Panc1 (cell line): Measurements from ENCODE around the gene FUT7. TPM values are rescaled to one million over a fixed set of nuclear protein-coding genes. Genes with fewer than 3 reads are reported as not detected.

Experiments
- ATAC-seq: fragments of 200-7000 bp; cut with Tn5 transposase; 2 replicates; pipeline ENCODE4 v1.9.1; 2020; ENCODE audit warnings: mild to moderate bottlenecking, moderate library complexity
- BruUV-seq: library from RNA; stranded (reverse); fragments of 400-500 nt; replicated peaks from 2 replicates; lab custom pipeline; 2021; lab: Mats Ljungman, UMichigan
- CTCF ChIA-PET: fragments of 300-600 bp; sonication (Branson Sonifier 250); formaldehyde crosslinking; loops from one replicate; lab custom pipeline; 2022; ENCODE audit warnings: antibody characterized with exemption; lab: Charles Lee
- POLR2A ChIA-PET: fragments of 300-600 bp; sonication (Branson Sonifier 250); formaldehyde crosslinking; loops from one replicate; lab custom pipeline; 2022; ENCODE audit warnings: antibody characterized with exemption; lab: Charles Lee
- DNase-seq: peaks from one replicate; pipeline ENCODE4 v3.0.0-alpha.2; 2010; ENCODE audit warnings: low read depth, low spot score
- H3K27ac ChIP-seq: 2 replicates; pipeline ENCODE4 v1.5.1; 2011; ENCODE audit warnings: mild to moderate bottlenecking, low read length, inconsistent platforms
- H3K27me3 ChIP-seq: fragments of 200-500 bp; sonication (Bioruptor generic); 2 replicates; pipeline ENCODE4 v1.6.0; 2014; ENCODE audit warnings: low read length, inconsistent platforms; ENCODE audit not compliant: control insufficient read depth, insufficient read depth
- H3K36me3 ChIP-seq: fragments of 200-500 bp; sonication (Bioruptor generic); 2 replicates; pipeline ENCODE4 v1.5.1; 2014; ENCODE audit warnings: inconsistent platforms, mild to moderate bottlenecking, low read length, moderate library complexity; ENCODE audit not compliant: control insufficient read depth, insufficient read depth
- H3K4me1 ChIP-seq: 2 replicates; pipeline ENCODE4 v1.5.1; 2011; ENCODE audit warnings: inconsistent platforms, mild to moderate bottlenecking, low read length, moderate library complexity; ENCODE audit not compliant: control insufficient read depth, insufficient read depth
- H3K4me3 ChIP-seq, 2 experiments: 2 replicates each; pipeline ENCODE4 v1.5.1; 2011 to 2012; ENCODE audit warnings: low read depth in 2 of 2, low read length in 2 of 2, mild to moderate bottlenecking in 2 of 2, inconsistent platforms in 1 of 2, moderate library complexity in 1 of 2
- H3K9me3 ChIP-seq: fragments of 200-500 bp; sonication (Bioruptor generic); 2 replicates; pipeline ENCODE4 v1.5.1; 2014; ENCODE audit warnings: low read depth, mild to moderate bottlenecking, inconsistent platforms, low read length, moderate library complexity; ENCODE audit not compliant: control insufficient read depth, insufficient read depth
- POLR2AphosphoS5 ChIP-seq: IDR thresholded peaks from 2 replicates; pipeline ENCODE4 v1.6.1; 2012; ENCODE audit warnings: mild to moderate bottlenecking, low read depth, low read length, moderate library complexity
- SIN3A ChIP-seq: IDR thresholded peaks from 2 replicates; pipeline ENCODE4 v1.6.1; 2012; ENCODE audit warnings: low read depth, mild to moderate bottlenecking, low read length, moderate library complexity, borderline replicate concordance; ENCODE audit not compliant: insufficient read depth
- TCF7L2 ChIP-seq: IDR thresholded peaks from 2 replicates; pipeline ENCODE4 v1.6.1; 2011; ENCODE audit warnings: mild to moderate bottlenecking, low read depth, low read length, inconsistent platforms
- in situ Hi-C: cut with HindIII; loops from 2 replicates; pipeline ENCODE4 v1.10.0; 2016; ENCODE audit warnings: low sequenced_read_pairs, low pct_unique_long_range_greater_than_20kb
- intact Hi-C: fragments of 100-400 bp; cut with micrococcal nuclease; formaldehyde crosslinking; loops from one replicate; pipeline ENCODE4 v1.10.0; 2022; ENCODE audit not compliant: unreplicated experiment
- total RNA-seq: library from RNA; stranded (reverse); gene quantifications from one replicate; pipeline ENCODE4 v1.2.1, GENCODE V29; 2021; ENCODE audit not compliant: unreplicated experiment
- TF ChIP-seq, protein P1 (sequence below): fragments of 450-650 bp; IDR thresholded peaks from 2 replicates; pipeline ENCODE4 v1.5.1; 2017; ENCODE audit warnings: mild to moderate bottlenecking
- TF ChIP-seq, protein P2 (sequence below), 2 experiments: IDR thresholded peaks; 2 replicates each; pipeline ENCODE4 v1.6.1; 2011 to 2012; ENCODE audit warnings: low read depth in 2 of 2, control low read depth in 1 of 2, low read length in 1 of 2, mild to moderate bottlenecking in 1 of 2, moderate library complexity in 1 of 2; ENCODE audit not compliant: insufficient read depth in 1 of 2

Gene FUT7
- total RNA-seq, 1 experiment from 2014 or later: not detected

GRCh38 chr9:137079401-137079787, 47.5 kb upstream of the FUT7 start:
- TF ChIP-seq POLR2AphosphoS5: no peak
- intact Hi-C loops (no loop called here), in situ Hi-C loops (no loop called here)
- DNase-seq (no peak), ATAC-seq (no peak)
- H3K27ac ChIP-seq: no peak overlapping the region
- H3K4me1 ChIP-seq: peaks cover 18% of the 10 kb centered on the region
- ChIA-PET CTCF (no interaction called here), POLR2A (no interaction called here)
- no peak overlapping the region for H3K4me3 ChIP-seq
- H3K36me3 ChIP-seq: no peaks in the 10 kb centered on the region; the same call in 1 of the 2 replicates
- BruUV-seq: no TSS peak
- H3K27me3 ChIP-seq: no peaks in the 10 kb centered on the region
- H3K9me3 ChIP-seq: no peaks in the 10 kb centered on the region

DNA sequence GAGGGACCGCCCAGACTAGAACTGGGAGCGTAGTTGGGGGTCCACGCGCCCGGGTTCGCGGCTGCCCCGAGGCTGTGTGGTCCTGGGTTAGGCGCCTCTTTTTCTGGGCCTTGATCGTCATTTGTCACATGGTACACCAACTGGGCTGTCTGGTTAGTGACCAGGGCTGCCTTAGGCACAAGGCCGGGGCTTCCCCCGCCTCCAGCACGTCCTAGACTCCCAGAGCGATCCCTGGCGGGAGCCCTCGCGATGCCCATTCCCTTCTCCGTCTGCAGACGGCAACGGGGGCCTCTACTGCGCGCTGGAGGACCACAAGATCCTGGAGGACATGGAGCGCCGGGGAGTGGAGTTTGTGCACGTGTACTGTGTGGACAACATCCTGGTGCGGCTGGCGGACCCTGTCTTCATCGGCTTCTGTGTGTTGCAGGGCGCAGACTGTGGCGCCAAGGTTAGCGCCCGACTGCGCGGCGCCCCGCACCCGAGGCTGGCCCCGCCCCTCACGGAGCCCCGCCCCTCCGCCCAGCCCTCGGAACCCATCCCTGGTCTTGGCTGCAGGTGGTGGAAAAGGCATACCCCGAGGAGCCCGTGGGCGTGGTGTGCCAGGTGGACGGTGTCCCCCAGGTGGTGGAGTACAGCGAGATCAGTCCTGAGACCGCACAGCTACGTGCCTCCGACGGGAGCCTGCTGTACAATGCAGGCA, 47.0 kb upstream of the FUT7 start:
- TF ChIP-seq, protein P1, sequence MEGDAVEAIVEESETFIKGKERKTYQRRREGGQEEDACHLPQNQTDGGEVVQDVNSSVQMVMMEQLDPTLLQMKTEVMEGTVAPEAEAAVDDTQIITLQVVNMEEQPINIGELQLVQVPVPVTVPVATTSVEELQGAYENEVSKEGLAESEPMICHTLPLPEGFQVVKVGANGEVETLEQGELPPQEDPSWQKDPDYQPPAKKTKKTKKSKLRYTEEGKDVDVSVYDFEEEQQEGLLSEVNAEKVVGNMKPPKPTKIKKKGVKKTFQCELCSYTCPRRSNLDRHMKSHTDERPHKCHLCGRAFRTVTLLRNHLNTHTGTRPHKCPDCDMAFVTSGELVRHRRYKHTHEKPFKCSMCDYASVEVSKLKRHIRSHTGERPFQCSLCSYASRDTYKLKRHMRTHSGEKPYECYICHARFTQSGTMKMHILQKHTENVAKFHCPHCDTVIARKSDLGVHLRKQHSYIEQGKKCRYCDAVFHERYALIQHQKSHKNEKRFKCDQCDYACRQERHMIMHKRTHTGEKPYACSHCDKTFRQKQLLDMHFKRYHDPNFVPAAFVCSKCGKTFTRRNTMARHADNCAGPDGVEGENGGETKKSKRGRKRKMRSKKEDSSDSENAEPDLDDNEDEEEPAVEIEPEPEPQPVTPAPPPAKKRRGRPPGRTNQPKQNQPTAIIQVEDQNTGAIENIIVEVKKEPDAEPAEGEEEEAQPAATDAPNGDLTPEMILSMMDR: no peak
- TF ChIP-seq SIN3A (no peak), TCF7L2 (no peak)
- TF ChIP-seq, protein P2, sequence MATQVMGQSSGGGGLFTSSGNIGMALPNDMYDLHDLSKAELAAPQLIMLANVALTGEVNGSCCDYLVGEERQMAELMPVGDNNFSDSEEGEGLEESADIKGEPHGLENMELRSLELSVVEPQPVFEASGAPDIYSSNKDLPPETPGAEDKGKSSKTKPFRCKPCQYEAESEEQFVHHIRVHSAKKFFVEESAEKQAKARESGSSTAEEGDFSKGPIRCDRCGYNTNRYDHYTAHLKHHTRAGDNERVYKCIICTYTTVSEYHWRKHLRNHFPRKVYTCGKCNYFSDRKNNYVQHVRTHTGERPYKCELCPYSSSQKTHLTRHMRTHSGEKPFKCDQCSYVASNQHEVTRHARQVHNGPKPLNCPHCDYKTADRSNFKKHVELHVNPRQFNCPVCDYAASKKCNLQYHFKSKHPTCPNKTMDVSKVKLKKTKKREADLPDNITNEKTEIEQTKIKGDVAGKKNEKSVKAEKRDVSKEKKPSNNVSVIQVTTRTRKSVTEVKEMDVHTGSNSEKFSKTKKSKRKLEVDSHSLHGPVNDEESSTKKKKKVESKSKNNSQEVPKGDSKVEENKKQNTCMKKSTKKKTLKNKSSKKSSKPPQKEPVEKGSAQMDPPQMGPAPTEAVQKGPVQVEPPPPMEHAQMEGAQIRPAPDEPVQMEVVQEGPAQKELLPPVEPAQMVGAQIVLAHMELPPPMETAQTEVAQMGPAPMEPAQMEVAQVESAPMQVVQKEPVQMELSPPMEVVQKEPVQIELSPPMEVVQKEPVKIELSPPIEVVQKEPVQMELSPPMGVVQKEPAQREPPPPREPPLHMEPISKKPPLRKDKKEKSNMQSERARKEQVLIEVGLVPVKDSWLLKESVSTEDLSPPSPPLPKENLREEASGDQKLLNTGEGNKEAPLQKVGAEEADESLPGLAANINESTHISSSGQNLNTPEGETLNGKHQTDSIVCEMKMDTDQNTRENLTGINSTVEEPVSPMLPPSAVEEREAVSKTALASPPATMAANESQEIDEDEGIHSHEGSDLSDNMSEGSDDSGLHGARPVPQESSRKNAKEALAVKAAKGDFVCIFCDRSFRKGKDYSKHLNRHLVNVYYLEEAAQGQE (IDR thresholded peaks at IDR 0.05; ENCODE audit: insufficient read depth in 1 of 2, low read depth in 2 of 2, low read length in 1 of 2): no peak
- CTCF ChIA-PET: no interaction called here
- in situ Hi-C loops (no loop called here), intact Hi-C loops (no loop called here)
- Histone ChIP-seq H3K27ac (no peak overlapping the region; the same call in 1 of the 2 replicates), H3K4me1 (peaks cover 14% of the 10 kb centered on the region), H3K36me3 (no peaks in the 10 kb centered on the region; the same call in 1 of the 2 replicates), H3K9me3 (no peaks in the 10 kb centered on the region), H3K27me3 (no peaks in the 10 kb centered on the region), H3K4me3 (peak overlapping the region; percentile 54 to 57)
- BruUV-seq: no TSS peak
- POLR2A ChIA-PET: no interaction called here
- no peak for DNase-seq
- ATAC-seq: no peak
